NCI-H2081 (cell line): ENCODE data around the gene ENOX2.
A peak's percentile ranks its signal among the peaks of the same experiment; 100 is the strongest.
"Not testable (repeated sequence)": the region's sequence is repeated elsewhere in the genome, so short reads cannot be mapped to it uniquely, and the experiment has no call there.

Source experiments
- DNase-seq, 2 experiments: peaks; one replicate each; lab custom pipeline; 2025; lab: John Stamatoyannopoulos, UW

ENOX2 gene

GRCh38 chrX:130825525-130825924 is 77.5 kb downstream of the ENOX2 start:
- DNase-seq, result no peak

- DNase-seq, result not testable (repeated sequence)
Measured at GRCh38 chrX:130819367-130819766, 83.6 kb downstream of the ENOX2 start.

- not testable (repeated sequence) for DNase-seq
Measured at GRCh38 chrX:130813932-130814331, 89.1 kb downstream of the ENOX2 start.

GRCh38 chrX:130810561-130810960 is 92.4 kb downstream of the ENOX2 start:
- no peak for DNase-seq

- DNase-seq, result no peak
Measured at GRCh38 chrX:130805903-130806302, 97.1 kb downstream of the ENOX2 start.

GRCh38 chrX:130803537-130803936 is 99.5 kb downstream of the ENOX2 start:
- DNase-seq, result no peak

- DNase-seq, result no peak
Measured at GRCh38 chrX:130801901-130802300, 101.1 kb downstream of the ENOX2 start.

GRCh38 chrX:130799393-130799792 is 103.6 kb downstream of the ENOX2 start:
- no peak for DNase-seq

GRCh38 chrX:130793975-130794374 is 109.0 kb downstream of the ENOX2 start:
- DNase-seq, result peak in 1 of 2 experiments; percentile 24

- not testable (repeated sequence) for DNase-seq
Measured at GRCh38 chrX:130791870-130792269, 111.1 kb downstream of the ENOX2 start.

- no peak for DNase-seq
Measured at GRCh38 chrX:130789793-130790192, 113.2 kb downstream of the ENOX2 start.

GRCh38 chrX:130788786-130789581 is 114.0 kb downstream of the ENOX2 start:
- no peak for DNase-seq

- DNase-seq, result no peak
Measured at GRCh38 chrX:130786030-130786429, 117.0 kb downstream of the ENOX2 start.

- DNase-seq, result no peak
Measured at GRCh38 chrX:130778773-130779172, 124.2 kb downstream of the ENOX2 start.

GRCh38 chrX:130775849-130776248 is 127.2 kb downstream of the ENOX2 start:
- no peak for DNase-seq

GRCh38 chrX:130772776-130773143 is 130.2 kb downstream of the ENOX2 start:
- DNase-seq, result peak; percentile 12 to 65

GRCh38 chrX:130772105-130772775 is 130.8 kb downstream of the ENOX2 start:
- peak in 1 of 2 experiments; percentile 31 for DNase-seq

GRCh38 chrX:130771648-130772047 is 131.4 kb downstream of the ENOX2 start:
- no peak for DNase-seq

GRCh38 chrX:130771230-130771629 is 131.8 kb downstream of the ENOX2 start:
- DNase-seq, result no peak

GRCh38 chrX:130770615-130771014 is 132.4 kb downstream of the ENOX2 start:
- DNase-seq, result no peak

GRCh38 chrX:130769835-130770234 is 133.2 kb downstream of the ENOX2 start:
- no peak for DNase-seq

GRCh38 chrX:130758072-130758471 is 144.9 kb downstream of the ENOX2 start:
- DNase-seq, result no peak

GRCh38 chrX:130756233-130756632 is 146.8 kb downstream of the ENOX2 start:
- DNase-seq, result no peak
